K562 (cell line): ENCODE data around the gene CHRM3. TPM values are rescaled to one million over a fixed set of nuclear protein-coding genes. Genes with fewer than 3 reads are reported as not detected.

Source experiments
- ATAC-seq: fragments of 200-7000 bp; cut with Tn5 transposase; 3 replicates; pipeline ENCODE4 v1.9.1; 2020; ENCODE audit warnings: moderate library complexity
- BruUV-seq: library from RNA; stranded (reverse); fragments of 400-500 nt; replicated peaks from 2 replicates; lab custom pipeline; 2021; lab: Mats Ljungman, UMichigan
- CTCF ChIA-PET: fragments of 300-600 bp; formaldehyde crosslinking; extraction: SDS; loops from one replicate; lab custom pipeline; 2021; ENCODE audit warnings: low intra/inter-chr PET ratio; lab: Yijun Ruan, JAX
- POLR2A ChIA-PET: fragments of 300-600, 350-650 bp; sonication (Branson Sonifier 250); formaldehyde crosslinking; extraction: SDS; loops from one replicate; lab custom pipeline; 2021; ENCODE audit warnings: antibody characterized with exemption, inconsistent platforms; lab: Yijun Ruan, JAX
- DNase-seq, 4 experiments: peaks; one replicate each; pipeline versions ENCODE4 v3.0.0 to v3.0.0-alpha.2; 2011 to 2018; ENCODE audit warnings: low spot score in 3 of 4, mixed read lengths in 3 of 4; ENCODE audit errors: extremely low read depth in 1 of 4
- FAIRE-seq: peaks from 2 replicates; lab custom pipeline; 2011; peaks lifted over from hg19 to GRCh38; lab: Jason Lieb, UNC
- H2AFZ ChIP-seq: 2 replicates; pipeline ENCODE4 v1.6.0; 2011; ENCODE audit warnings: low read depth, low read length, control low read depth, inconsistent platforms
- H3K27ac ChIP-seq: fragments of 200-600 bp; 3 replicates; pipeline ENCODE4 v1.8.0; 2011; ENCODE audit warnings: low read depth, mild to moderate bottlenecking, control low read depth, inconsistent platforms, low read length, moderate library complexity, mixed read lengths; ENCODE audit errors: extremely low read depth
- H3K27me3 ChIP-seq, 2 experiments: fragments of 300-600 bp in 1 of 2; 2 replicates in 1 of 2; 3 replicates in 1 of 2; pipeline versions ENCODE4 v1.6.0 to v1.8.0; 2011; ENCODE audit warnings: inconsistent platforms in 2 of 2, low read length in 2 of 2, mild to moderate bottlenecking in 1 of 2, mixed read lengths in 1 of 2, moderate library complexity in 1 of 2; ENCODE audit not compliant: control insufficient read depth in 2 of 2, insufficient read depth in 2 of 2
- H3K36me3 ChIP-seq: fragments of 300-600 bp; 3 replicates; pipeline ENCODE4 v1.8.0; 2011; ENCODE audit warnings: mild to moderate bottlenecking, low read length, inconsistent platforms; ENCODE audit not compliant: control insufficient read depth, insufficient read depth
- H3K4me1 ChIP-seq, 2 experiments: fragments of 200-600 bp in 1 of 2; replicated peaks in 1 of 2; 2 replicates in 1 of 2; 3 replicates in 1 of 2; pipeline versions ENCODE4 v1.5.1 to v1.8.0; 2011; ENCODE audit warnings: inconsistent platforms in 2 of 2, low read length in 2 of 2, mild to moderate bottlenecking in 1 of 2, mixed read lengths in 1 of 2, moderate library complexity in 1 of 2; ENCODE audit not compliant: control insufficient read depth in 2 of 2, insufficient read depth in 2 of 2
- H3K4me2 ChIP-seq: 2 replicates; pipeline ENCODE4 v1.6.1; 2011; ENCODE audit warnings: low read length, control low read depth, inconsistent platforms, mixed read lengths; ENCODE audit not compliant: insufficient read depth
- H3K4me3 ChIP-seq: fragments of 200-600 bp; sonication (generic), shearing (Covaris generic); 2 replicates; pipeline ENCODE4 v1.5.1; 2016; ENCODE audit warnings: control low read depth, inconsistent platforms
- H3K79me2 ChIP-seq: fragments of 200-600 bp; 3 replicates; pipeline ENCODE4 v1.8.0; 2011; ENCODE audit warnings: low read length, inconsistent platforms; ENCODE audit not compliant: control insufficient read depth, insufficient read depth
- H3K9ac ChIP-seq, 2 experiments: 2 replicates each; pipeline versions ENCODE4 v1.6.0 to v1.6.1; 2011; ENCODE audit warnings: low read depth in 2 of 2, low read length in 2 of 2, control low read depth in 1 of 2, inconsistent platforms in 1 of 2, mild to moderate bottlenecking in 1 of 2, mixed read lengths in 1 of 2; ENCODE audit not compliant: insufficient read depth in 1 of 2
- H3K9me1 ChIP-seq: one replicate; pipeline ENCODE4 v1.6.0; 2011; ENCODE audit warnings: inconsistent platforms, mild to moderate bottlenecking, low read length, moderate library complexity; ENCODE audit not compliant: control insufficient read depth, insufficient read depth
- H3K9me3 ChIP-seq: replicated peaks from 2 replicates; pipeline ENCODE4 v1.5.1; 2011; ENCODE audit warnings: low read depth, low read length, inconsistent platforms; ENCODE audit not compliant: control insufficient read depth, insufficient read depth
- H4K20me1 ChIP-seq: replicated peaks from 2 replicates; pipeline ENCODE4 v1.6.1; 2011; ENCODE audit warnings: low read length, inconsistent platforms, mixed read lengths; ENCODE audit not compliant: control insufficient read depth, insufficient read depth
- CC2D1A ChIP-seq: fragments of 450-650 bp; IDR thresholded peaks from 2 replicates; pipeline ENCODE4 v1.6.1; 2017; ENCODE audit warnings: mild to moderate bottlenecking
- ELK3 ChIP-seq: fragments of 450-650 bp; formaldehyde crosslinking; IDR thresholded peaks from 2 replicates; pipeline ENCODE4 v1.4.0; 2020; ENCODE audit warnings: mild to moderate bottlenecking
- ETV5 ChIP-seq: sonication (generic); formaldehyde crosslinking; IDR thresholded peaks from 2 replicates; pipeline ENCODE4 v1.4.0; 2020; ENCODE audit warnings: low read depth, mild to moderate bottlenecking, missing genetic modification reagents
- FOSL1 ChIP-seq: fragments of 200-800 bp; sonication (Bioruptor generic); conservative IDR thresholded peaks from 2 replicates; pipeline ENCODE4 v1.6.1; 2016; ENCODE audit warnings: missing genetic modification characterization, missing compliant biosample characterization
- FUS ChIP-seq: fragments of 200-400 bp; formaldehyde crosslinking; optimal IDR thresholded peaks from 2 replicates; pipeline ENCODE3; 2017; ENCODE audit warnings: low read depth, low read length
- HBP1 ChIP-seq: fragments of 450-650 bp; formaldehyde crosslinking; IDR thresholded peaks from 2 replicates; pipeline ENCODE4 v1.4.0; 2022; ENCODE audit warnings: missing genetic modification characterization
- HIVEP1 ChIP-seq: fragments of 250-450 bp; sonication (Bioruptor Pico); IDR thresholded peaks from 2 replicates; pipeline ENCODE4 v1.4.0; 2020; ENCODE audit warnings: mild to moderate bottlenecking
- IRF9 ChIP-seq: fragments of 450-650 bp; IDR thresholded peaks from 2 replicates; pipeline ENCODE4 v1.6.1; 2016; ENCODE audit warnings: missing biosample characterization, missing genetic modification characterization
- PBX2 ChIP-seq, 2 experiments: IDR thresholded peaks in 1 of 2; conservative IDR thresholded peaks in 1 of 2; 2 replicates each; pipeline ENCODE4 v1.6.1; 2016; ENCODE audit warnings: low read depth in 2 of 2, mild to moderate bottlenecking in 1 of 2, missing compliant biosample characterization in 1 of 2, missing genetic modification characterization in 1 of 2, moderate library complexity in 1 of 2
- POU5F1 ChIP-seq: fragments of 150-350 bp; IDR thresholded peaks from 2 replicates; pipeline ENCODE4 v1.6.1; 2014; ENCODE audit warnings: borderline replicate concordance, low read length, low read depth, mild to moderate bottlenecking; ENCODE audit not compliant: partially characterized antibody
- RBBP5 ChIP-seq: fragments of 200-600 bp; sonication (generic); IDR thresholded peaks from 2 replicates; pipeline ENCODE4 v1.6.1; 2012; ENCODE audit warnings: borderline replicate concordance, mild to moderate bottlenecking, low read length, control low read depth, inconsistent platforms; ENCODE audit not compliant: insufficient read depth, poor library complexity, severe bottlenecking
- ZBTB49 ChIP-seq: sonication (generic); formaldehyde crosslinking; IDR thresholded peaks from 2 replicates; pipeline ENCODE4 v1.8.0; 2022; ENCODE audit warnings: missing genetic modification reagents, mild to moderate bottlenecking, borderline replicate concordance
- ZNF77 ChIP-seq: fragments of 250-450 bp; sonication (Bioruptor Pico); IDR thresholded peaks from 2 replicates; pipeline ENCODE4 v1.5.0; 2020
- WGBS: fragments of 100-300 bp; shearing (Covaris generic); methylation state at CpG from one replicate; pipeline ENCODE4 v1.1.6; 2016; ENCODE audit warnings: low coverage, mixed read lengths; ENCODE audit not compliant: insufficient coverage; ENCODE audit errors: missing lambda C conversion rate; 5-methylcytosine and 5-hydroxymethylcytosine counted together
- in situ Hi-C: fragments of 300-500 bp; cut with MboI; formaldehyde crosslinking; loops from 4 replicates; pipeline ENCODE4 v1.15.0; 2018; ENCODE audit warnings: inconsistent platforms, mixed read lengths
- intact Hi-C: fragments of 100-400 bp; cut with micrococcal nuclease; formaldehyde crosslinking; loops from 2 replicates; pipeline ENCODE4 v1.14.2; 2022
- polyA plus RNA-seq, 8 experiments: library from polyadenylated mRNA; depleted of rRNA in 4 of 8; stranded (reverse) in 5 of 8; unstranded in 3 of 8; fragments of >200 nt; fragmentation: Nextera tagmentation in 2 of 8; fragmentation: Illumina TruSeq in 1 of 8; extraction: Ambion mirVana in 2 of 8; extraction: Trizol in 1 of 8; gene quantifications; 2 replicates each; pipeline versions ENCODE4 v1.2.1 to v1.2.3, GENCODE V29; 2011 to 2014; ENCODE audit warnings: inconsistent platforms in 1 of 8, missing spikeins in 1 of 8
- total RNA-seq, 7 experiments: library from RNA; depleted of rRNA in 6 of 7; stranded (reverse); fragments of >200 nt in 6 of 7; fragmentation: Illumina TruSeq in 2 of 7; extraction: Trizol in 2 of 7; gene quantifications; 2 replicates each; pipeline versions ENCODE4 v1.2.1 to v1.2.3, GENCODE V29; 2011 to 2021; ENCODE audit warnings: low replicate concordance in 1 of 7

CHRM3 gene
- total and polyA plus RNA-seq, 9 of the 15 experiments (the other 6 are each of a cell fraction or from before 2014, with no cell fraction given) = 0.03 to 0.18 (median 0.05) TPM; not detected in 4

- ChIA-PET POLR2A (no interaction called here), CTCF (no interaction called here)
- DNase-seq = no peak
- no peak for ATAC-seq
- WGBS = 0% methylated on average over 3 of the region's 3 CpGs
- Histone ChIP-seq H4K20me1 (no peaks in the 10 kb centered on the region), H3K4me3 (no peak overlapping the region), H3K27ac (no peak overlapping the region), H3K9me1 (no peaks in the 10 kb centered on the region), H3K9ac (no peak overlapping the region), H3K27me3 (no peaks in the 10 kb centered on the region), H3K4me1 (no peaks in the 10 kb centered on the region), H2AFZ (no peak overlapping the region), H3K79me2 (no peaks in the 10 kb centered on the region), H3K9me3 (0 out of 2 replicates have a peak, but pooled peaks cover 3% of the 10 kb centered on the region), H3K36me3 (no peaks in the 10 kb centered on the region), H3K4me2 (no peak overlapping the region)
- TF ChIP-seq PBX2 (CRISPR knock-in tag; IDR thresholded peaks at IDR 0.05; ENCODE audit: low read depth) = no peak
- TF ChIP-seq PBX2 (tag; conservative IDR thresholded peaks at IDR 0.05; ENCODE audit: low read depth) = no peak
- no peak for TF ChIP-seq POU5F1
- TF ChIP-seq RBBP5 = no peak
- TF ChIP-seq IRF9 (tag) = no peak
- TF ChIP-seq CC2D1A = no peak
- no peak for TF ChIP-seq ETV5
- no peak for TF ChIP-seq ZBTB49 (CRISPR knock-in tag)
- TF ChIP-seq ELK3 (CRISPR knock-in tag) = no peak
- no peak for TF ChIP-seq ZNF77 (CRISPR knock-in tag)
- TF ChIP-seq HBP1 (CRISPR knock-in tag) = no peak
- no peak for TF ChIP-seq HIVEP1 (CRISPR knock-in tag)
- no peak for TF ChIP-seq FUS
- TF ChIP-seq FOSL1 (tag) = no peak
- in situ Hi-C loops = no loop called here
- no TSS peak for BruUV-seq
- intact Hi-C loops = no loop called here
- no peak for FAIRE-seq
These were observed 41.3 kb downstream of the CHRM3 start for GRCh38 chr1:239427712-239428111.
